ENCODE results near the gene PRPSAP2.
A peak's percentile ranks its signal among the peaks of the same experiment; 100 is the strongest.
"Not testable (repeated sequence)": the region's sequence is repeated elsewhere in the genome, so short reads cannot be mapped to it uniquely, and the experiment has no call there.

PRPSAP2 gene

GRCh38 chr17:18888766-18889290 is 30.9 kb downstream of the PRPSAP2 start:
- no peak for FAIRE-seq

GRCh38 chr17:18889658-18890057 is 31.7 kb downstream of the PRPSAP2 start:
- FAIRE-seq = no peak
- DNase-seq (ENCODE audit: extremely low spot score, insufficient read length, low read depth) = no peak

More at GRCh38 chr17:18888766-18889290, 30.9 kb downstream of the PRPSAP2 start:
- DNase-seq (ENCODE audit: extremely low spot score, insufficient read length, low read depth) = no peak

- FAIRE-seq = no peak
- DNase-seq (ENCODE audit: extremely low spot score, insufficient read length, low read depth) = no peak
Measured at GRCh38 chr17:18891541-18891940, 33.6 kb downstream of the PRPSAP2 start.

GRCh38 chr17:18896146-18896545 is 38.2 kb downstream of the PRPSAP2 start:
- no peak for FAIRE-seq
- DNase-seq (ENCODE audit: extremely low spot score, insufficient read length, low read depth) = no peak

- DNase-seq (ENCODE audit: extremely low spot score, insufficient read length, low read depth) = no peak
- FAIRE-seq = no peak
Measured at GRCh38 chr17:18896947-18897346, 39.0 kb downstream of the PRPSAP2 start.

- FAIRE-seq (no peak), DNase-seq (ENCODE audit: extremely low spot score, insufficient read length, low read depth) (no peak)
Measured at GRCh38 chr17:18904482-18904881, 46.6 kb downstream of the PRPSAP2 start.

- FAIRE-seq (no peak), DNase-seq (ENCODE audit: extremely low spot score, insufficient read length, low read depth) (no peak)
Measured at GRCh38 chr17:18905226-18905625, 47.3 kb downstream of the PRPSAP2 start.

GRCh38 chr17:18910326-18910725 is 52.4 kb downstream of the PRPSAP2 start:
- DNase-seq (ENCODE audit: extremely low spot score, insufficient read length, low read depth) (no peak), FAIRE-seq (peak; percentile 53)

- FAIRE-seq (no peak), DNase-seq (ENCODE audit: extremely low spot score, insufficient read length, low read depth) (no peak)
Measured at GRCh38 chr17:18910881-18911280, 53.0 kb downstream of the PRPSAP2 start.

- DNase-seq (ENCODE audit: extremely low spot score, insufficient read length, low read depth) (no peak), FAIRE-seq (no peak)
Measured at GRCh38 chr17:18916816-18917500, 59.0 kb downstream of the PRPSAP2 start.

GRCh38 chr17:18917506-18918032 is 59.6 kb downstream of the PRPSAP2 start:
- FAIRE-seq (no peak), DNase-seq (ENCODE audit: extremely low spot score, insufficient read length, low read depth) (no peak)

GRCh38 chr17:18919963-18920362 is 62.0 kb downstream of the PRPSAP2 start:
- no peak for DNase-seq (ENCODE audit: extremely low spot score, insufficient read length, low read depth)
- peak; percentile 12 for FAIRE-seq

- DNase-seq (ENCODE audit: extremely low spot score, insufficient read length, low read depth) = no peak
- no peak for FAIRE-seq
Measured at GRCh38 chr17:18920911-18921441, 63.0 kb downstream of the PRPSAP2 start.

GRCh38 chr17:18921485-18921884 is 63.6 kb downstream of the PRPSAP2 start:
- FAIRE-seq = no peak
- no peak for DNase-seq (ENCODE audit: extremely low spot score, insufficient read length, low read depth)

GRCh38 chr17:18921912-18922451 is 64.1 kb downstream of the PRPSAP2 start:
- FAIRE-seq (peak; percentile 98), DNase-seq (ENCODE audit: extremely low spot score, insufficient read length, low read depth) (peak; percentile 46)

- not testable (repeated sequence) for DNase-seq (ENCODE audit: extremely low spot score, insufficient read length, low read depth)
- peak; percentile 41 for FAIRE-seq
Measured at GRCh38 chr17:18922596-18922995, 64.7 kb downstream of the PRPSAP2 start.

- DNase-seq (ENCODE audit: extremely low spot score, insufficient read length, low read depth) (no peak), FAIRE-seq (peak; percentile 61)
Measured at GRCh38 chr17:18925187-18925586, 67.3 kb downstream of the PRPSAP2 start.

GRCh38 chr17:18928628-18929125 is 70.7 kb downstream of the PRPSAP2 start:
- no peak for DNase-seq (ENCODE audit: extremely low spot score, insufficient read length, low read depth)
- no peak for FAIRE-seq

GRCh38 chr17:18932360-18933055 is 74.6 kb downstream of the PRPSAP2 start:
- no peak for DNase-seq (ENCODE audit: extremely low spot score, insufficient read length, low read depth)
- no peak for FAIRE-seq

Measured in GM18507 (cell line).